GM21390 (cell line): ENCODE data around the gene DNAJC7.
A peak's percentile ranks its signal among the peaks of the same experiment; 100 is the strongest.
"Not testable (repeated sequence)": the region's sequence is repeated elsewhere in the genome, so short reads cannot be mapped to it uniquely, and the experiment has no call there.

Experiments used
- ATAC-seq: cut with Tn5 transposase; IDR thresholded peaks from one replicate; pipeline ENCODE4 v1.9.1; 2021; ENCODE audit not compliant: unreplicated experiment

The DNAJC7 gene

DNA sequence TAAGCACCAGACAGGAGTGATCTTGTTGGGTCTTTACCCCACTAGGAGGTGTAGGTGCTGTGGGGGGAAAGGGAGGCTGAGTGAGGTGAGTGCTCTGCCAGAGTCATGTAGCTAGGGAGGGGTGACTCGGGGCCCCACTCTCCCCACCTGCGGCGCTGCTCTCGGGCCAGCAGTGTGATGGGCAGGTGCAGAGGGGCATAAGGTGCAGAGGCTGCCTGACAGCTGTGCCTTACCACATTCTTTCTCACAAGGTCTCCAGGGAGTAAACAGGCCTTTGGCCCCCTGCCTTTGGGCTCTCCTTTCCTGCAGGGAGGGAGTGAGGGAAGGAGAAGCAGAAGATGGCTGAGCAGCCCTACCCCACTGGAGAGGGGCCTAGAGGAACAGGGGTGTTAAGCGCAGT lies 55.1 kb downstream of the DNAJC7 start:
- no peak for ATAC-seq

- no peak for ATAC-seq
Observed at GRCh38 chr17:41959336-41960095, 57.7 kb downstream of the DNAJC7 start.

- no peak for ATAC-seq
Observed at GRCh38 chr17:41959030-41959335, 58.3 kb downstream of the DNAJC7 start.

DNA sequence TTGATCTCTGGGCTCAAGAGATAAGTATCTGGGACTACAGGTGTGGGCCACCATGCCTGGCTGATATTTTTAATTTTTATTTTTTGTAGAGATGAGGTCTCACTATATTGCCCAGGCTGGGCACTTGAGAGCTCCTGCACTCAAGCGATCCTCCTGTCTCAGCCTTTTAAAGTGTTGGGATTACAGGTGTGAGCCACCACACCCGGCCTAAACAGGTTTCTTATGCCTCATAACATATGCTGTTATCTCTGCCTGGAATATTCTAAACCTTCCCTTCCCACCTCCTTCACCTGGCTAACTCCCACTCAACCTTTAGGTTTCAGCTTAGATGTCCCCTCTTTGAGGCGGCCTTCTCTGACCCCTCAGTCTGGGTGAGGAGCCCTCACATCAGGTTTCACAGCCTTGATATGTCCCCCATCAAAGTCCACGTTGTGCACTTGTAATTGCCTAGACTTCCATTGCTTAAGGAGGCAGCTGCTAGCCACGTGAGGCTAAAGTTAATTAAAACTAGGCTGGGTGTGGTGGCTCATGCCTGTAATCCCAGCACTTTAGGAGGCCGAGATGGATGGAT lies 59.3 kb downstream of the DNAJC7 start:
- no peak for ATAC-seq

- no peak for ATAC-seq
Observed at GRCh38 chr17:41957031-41957868, 60.0 kb downstream of the DNAJC7 start.

DNA sequence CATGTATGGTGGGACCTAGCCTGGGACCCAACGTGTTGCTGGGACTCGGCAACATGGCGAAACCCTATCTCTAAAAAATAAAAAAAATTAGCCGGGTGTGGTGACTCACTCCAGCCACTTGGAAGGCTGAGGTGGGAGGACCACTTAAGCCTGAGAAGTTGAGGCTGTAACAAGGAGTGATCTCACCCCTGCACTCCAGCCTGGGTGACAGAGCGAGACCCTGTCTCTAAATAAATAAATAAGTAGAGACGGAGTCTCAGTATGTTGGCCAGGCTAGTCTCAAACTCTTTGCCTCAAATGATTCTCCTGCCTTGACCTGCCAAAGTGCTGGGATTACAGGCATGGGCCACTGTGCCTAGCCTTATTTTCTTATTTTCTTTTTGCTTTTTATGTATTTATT lies 60.7 kb downstream of the DNAJC7 start:
- ATAC-seq, result no peak

DNA sequence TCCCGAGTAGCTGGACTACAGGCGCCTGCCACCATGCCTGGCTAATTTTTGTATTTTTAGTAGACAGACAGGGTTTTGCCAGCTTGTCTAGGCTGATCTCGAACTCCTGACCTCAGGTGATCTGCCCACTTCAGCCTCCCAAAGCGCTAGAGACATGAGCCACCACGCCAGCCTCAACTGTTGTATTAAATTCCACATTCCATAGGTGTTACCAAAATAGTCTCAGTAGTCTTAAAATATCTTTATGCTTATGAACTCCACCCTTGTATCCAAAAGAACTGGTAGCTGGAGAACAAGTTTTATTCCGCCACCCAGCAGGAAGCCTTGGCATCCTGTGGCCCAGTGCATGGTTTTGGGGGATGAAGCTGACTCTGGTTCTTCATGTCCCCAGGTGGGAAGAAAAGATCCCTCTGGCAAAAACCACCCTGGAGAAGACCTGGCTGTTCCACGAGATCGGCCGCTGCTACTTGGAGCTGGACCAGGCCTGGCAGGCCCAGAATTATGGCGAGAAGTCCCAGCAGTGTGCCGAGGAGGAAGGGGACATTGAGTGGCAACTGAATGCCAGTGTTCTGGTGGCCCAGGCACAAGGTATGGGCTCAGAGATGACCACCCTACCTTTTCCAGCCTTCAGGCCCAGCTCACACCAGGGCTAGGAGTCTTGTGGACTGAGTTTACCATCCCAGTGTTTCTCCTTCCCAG lies 68.3 kb downstream of the DNAJC7 start:
- no peak for ATAC-seq

DNA sequence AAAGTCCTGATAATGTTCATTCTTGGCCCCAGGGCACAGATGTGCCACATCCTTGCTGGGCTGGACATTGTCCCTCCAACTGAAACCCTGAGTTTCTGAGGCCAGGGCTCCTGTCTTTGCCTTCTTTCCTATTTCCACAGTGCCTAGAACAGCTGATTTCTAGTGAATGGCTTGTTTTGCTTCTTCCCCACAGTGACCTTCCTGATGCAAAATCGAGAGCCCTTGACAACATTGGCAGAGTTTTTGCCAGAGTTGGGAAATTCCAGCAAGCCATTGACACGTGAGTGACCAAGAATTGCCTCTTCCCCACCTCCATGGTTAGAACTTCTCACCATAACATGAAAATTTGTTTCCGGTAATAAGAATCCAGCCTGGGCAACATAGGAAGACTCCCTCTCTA lies 72.3 kb downstream of the DNAJC7 start:
- ATAC-seq, result no peak

DNA sequence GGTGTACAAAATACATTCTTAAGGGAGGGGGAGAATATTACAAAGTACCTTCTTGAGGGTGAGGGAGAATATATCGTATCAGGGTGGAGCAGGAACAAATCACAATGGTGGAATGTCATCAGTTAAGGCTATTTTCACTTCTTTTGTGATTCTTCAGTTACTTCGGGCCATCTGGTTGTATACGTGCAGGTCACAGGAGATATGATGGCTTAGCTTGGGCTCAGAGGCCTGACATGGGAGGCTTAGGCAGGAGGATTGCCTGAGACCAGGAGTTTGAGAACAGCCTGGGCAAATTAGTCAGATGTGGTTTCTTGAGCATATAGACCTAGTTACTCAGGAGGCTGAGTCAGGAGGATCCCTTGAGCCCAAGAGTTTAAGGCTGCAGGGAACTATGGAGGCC lies 73.7 kb downstream of the DNAJC7 start:
- ATAC-seq, result no peak

- ATAC-seq, result no peak
Observed at GRCh38 chr17:41942626-41943373, 74.4 kb downstream of the DNAJC7 start.

DNA sequence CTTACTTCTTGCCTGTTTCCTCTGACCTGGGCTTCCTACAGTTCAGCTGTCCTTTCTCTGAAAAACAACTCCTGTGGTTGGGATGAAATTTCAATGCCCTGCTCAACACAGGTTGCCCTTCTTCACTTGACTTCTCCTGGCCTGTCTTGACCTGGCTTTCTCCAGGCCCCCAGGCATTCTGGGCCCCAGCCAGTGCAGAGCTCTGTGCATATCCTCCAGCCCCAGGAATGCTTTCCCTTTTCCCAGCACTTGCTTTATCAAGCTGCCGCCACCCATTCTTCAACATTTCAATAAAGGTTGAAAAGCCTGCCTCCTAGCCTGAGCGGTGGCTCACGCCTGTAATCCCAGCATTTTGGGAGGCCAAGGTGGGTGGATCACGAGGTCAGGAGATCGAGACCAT lies 76.1 kb downstream of the DNAJC7 start:
- ATAC-seq, result no peak

DNA sequence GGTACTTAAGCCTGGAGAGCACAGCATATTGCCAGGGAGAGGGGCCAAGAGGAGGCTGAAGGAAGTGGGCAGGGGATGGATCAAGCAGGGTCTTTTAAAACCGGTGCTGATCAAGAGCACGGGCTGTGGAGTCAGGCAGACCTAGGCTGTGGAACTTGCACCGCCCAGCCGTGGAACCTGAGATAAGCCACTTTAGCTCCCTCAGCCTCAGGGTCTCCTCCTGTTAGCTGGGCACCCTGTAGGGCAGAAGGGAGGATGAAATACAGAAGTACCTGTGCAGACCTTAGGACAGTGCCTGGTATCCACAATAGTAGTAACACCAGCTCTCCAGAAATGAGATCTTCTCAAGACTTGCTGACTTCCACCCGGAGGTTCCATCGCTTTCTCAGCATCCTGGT lies 77.5 kb downstream of the DNAJC7 start:
- ATAC-seq, result no peak

DNA sequence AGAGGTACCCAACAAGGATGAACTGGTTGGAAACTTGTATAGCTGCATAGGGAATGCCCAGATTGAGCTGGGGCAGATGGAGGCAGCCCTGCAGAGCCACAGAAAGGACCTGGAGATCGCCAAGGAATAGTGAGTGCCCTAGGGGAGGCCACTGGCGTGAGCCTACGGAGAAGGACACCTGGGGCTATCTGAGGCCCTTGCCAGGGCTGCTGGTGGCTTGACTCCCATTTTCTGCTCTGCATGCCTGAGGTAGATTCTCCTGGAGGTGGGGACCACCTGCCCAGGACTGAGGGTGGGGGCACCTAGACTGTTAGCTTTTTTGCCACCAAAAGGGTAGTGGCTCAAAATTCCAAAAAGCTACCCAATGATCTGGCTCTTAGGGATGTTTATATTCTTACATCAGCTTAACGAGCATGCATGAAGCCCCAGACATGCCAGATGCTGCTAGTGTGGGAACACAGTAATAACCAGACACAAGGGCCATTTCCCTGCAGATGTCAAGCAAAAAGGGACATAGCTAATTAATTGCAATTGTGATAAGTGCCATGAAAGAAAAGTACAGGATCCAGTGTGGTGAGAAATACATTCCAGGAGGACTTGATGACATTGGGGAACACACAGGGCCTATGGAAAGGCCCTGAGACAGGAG lies 78.1 kb downstream of the DNAJC7 start:
- ATAC-seq, result no peak

GRCh38 chr17:41937970-41938954 lies 79.0 kb downstream of the DNAJC7 start:
- no peak for ATAC-seq

DNA sequence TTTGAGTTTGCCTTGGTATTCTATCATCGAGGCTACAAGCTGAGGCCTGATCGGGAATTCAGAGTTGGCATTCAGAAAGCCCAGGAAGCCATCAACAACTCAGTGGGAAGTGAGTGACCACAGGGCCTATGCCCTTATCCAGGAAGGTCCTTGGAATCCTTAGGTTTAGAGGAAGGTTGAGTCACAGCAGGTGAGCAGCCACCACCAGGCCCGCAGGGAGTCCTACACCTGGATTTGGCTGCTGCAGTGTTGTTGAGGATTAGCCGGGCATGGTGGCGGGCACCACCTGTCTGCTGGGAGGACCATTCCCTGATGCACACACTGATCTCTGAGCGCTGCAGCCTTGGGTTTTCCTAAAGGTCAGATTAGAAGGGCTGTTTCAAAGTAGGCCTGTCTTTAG lies 81.6 kb downstream of the DNAJC7 start:
- ATAC-seq, result no peak

DNA sequence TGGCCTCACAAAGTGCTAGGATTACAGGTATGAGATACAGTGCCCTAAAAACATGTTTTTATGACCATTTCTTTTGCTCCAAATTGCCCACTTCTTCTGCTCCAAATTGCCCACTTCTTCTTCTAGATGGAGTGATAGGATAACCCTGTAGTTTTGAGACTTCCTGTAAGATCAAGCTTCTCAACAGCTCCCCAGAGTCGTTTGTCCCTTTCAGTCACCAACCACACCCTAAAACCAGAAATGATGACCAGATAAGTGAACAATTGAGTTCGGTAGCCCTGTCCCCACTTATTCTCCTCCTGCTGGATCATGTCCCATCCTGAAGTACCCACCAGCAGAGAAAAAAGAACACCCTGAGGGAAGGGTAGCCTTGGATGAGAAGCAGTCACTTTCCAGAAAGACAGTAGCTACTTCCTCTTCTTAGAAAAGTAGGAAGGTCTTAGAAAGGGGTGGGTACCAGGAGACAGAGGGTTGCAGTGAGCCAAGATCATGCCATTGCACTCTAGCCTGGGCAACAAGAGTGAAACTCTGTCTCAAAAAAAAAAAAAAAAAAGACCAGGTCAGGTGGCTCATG lies 84.3 kb downstream of the DNAJC7 start:
- no peak for ATAC-seq

GRCh38 chr17:41931715-41932114 lies 85.5 kb downstream of the DNAJC7 start:
- ATAC-seq, result not testable (repeated sequence)

DNA sequence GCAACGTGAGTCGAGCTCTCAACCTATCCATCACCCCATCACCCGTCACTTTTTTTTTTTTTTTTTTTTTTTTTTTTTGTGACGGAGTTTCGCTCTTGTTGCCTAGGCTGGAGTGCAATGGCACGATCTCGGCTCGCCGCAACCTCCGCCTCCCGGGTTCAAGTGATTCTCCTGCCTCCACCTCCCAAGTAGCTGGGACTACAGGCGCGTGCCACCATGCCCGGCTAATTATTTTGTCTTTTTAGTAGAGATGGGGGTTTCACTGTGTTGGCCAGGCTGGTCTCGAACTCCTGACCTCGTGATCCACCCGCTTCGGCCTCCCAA lies 86.4 kb downstream of the DNAJC7 start:
- ATAC-seq, result peak; percentile 21
